ENCODE results near the gene SLC47A2.

SLC47A2 gene

GRCh38 chr17:19747159-19747719, 30.9 kb upstream of the SLC47A2 start:
- no peak for DNase-seq (ENCODE audit: low read depth)

GRCh38 chr17:19746517-19746916, 30.1 kb upstream of the SLC47A2 start:
- DNase-seq (ENCODE audit: low read depth): no peak

- peak; percentile 62 for DNase-seq (ENCODE audit: low read depth)
Measured at GRCh38 chr17:19744922-19745757, 28.8 kb upstream of the SLC47A2 start.

GRCh38 chr17:19744492-19744891, 28.1 kb upstream of the SLC47A2 start:
- DNase-seq (ENCODE audit: low read depth): no peak

GRCh38 chr17:19743101-19744100, 27.0 kb upstream of the SLC47A2 start:
- DNase-seq (ENCODE audit: low read depth): no peak

DNA sequence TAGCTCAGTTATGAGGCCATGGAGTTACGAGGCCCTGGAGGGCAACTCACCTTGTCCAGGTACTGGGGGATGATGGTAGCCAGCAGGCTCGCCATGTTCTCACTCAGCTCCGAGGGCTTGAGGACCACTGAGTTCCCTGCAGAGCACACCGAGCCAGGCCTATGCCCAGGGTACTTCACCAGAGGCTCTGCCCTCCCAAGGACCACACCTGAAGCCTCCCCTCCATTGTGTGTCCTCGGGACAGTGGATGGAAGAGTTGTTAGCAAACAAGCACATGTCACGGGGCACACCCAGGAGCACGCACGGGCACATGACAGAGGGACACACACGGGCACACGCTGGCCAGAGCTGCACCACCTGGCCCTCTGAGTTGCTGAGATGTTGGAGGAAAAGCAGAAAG, 26.1 kb upstream of the SLC47A2 start:
- no peak for DNase-seq (ENCODE audit: low read depth)

- DNase-seq (ENCODE audit: low read depth): no peak
Measured at GRCh38 chr17:19741832-19742457, 25.6 kb upstream of the SLC47A2 start.

DNA sequence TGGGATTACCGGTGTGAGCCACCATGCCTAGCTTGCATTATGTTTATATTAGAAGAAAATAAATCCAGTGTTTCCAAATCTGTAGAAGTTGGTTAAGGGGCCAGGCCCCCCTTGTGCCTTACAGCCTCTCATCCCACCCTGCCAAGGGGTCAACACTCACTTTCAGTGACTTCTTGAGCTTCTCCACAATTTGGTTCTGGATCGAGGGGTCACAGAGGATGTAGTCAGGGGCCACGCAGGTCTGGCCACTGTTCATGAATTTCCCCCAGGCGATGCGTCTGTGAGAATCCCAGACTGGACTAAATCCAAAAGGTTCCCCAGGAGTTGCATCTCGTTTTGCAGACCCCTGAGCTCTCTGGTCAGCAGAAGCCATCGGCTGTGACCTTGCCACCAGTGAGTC, 24.5 kb upstream of the SLC47A2 start:
- no peak for DNase-seq (ENCODE audit: low read depth)

DNA sequence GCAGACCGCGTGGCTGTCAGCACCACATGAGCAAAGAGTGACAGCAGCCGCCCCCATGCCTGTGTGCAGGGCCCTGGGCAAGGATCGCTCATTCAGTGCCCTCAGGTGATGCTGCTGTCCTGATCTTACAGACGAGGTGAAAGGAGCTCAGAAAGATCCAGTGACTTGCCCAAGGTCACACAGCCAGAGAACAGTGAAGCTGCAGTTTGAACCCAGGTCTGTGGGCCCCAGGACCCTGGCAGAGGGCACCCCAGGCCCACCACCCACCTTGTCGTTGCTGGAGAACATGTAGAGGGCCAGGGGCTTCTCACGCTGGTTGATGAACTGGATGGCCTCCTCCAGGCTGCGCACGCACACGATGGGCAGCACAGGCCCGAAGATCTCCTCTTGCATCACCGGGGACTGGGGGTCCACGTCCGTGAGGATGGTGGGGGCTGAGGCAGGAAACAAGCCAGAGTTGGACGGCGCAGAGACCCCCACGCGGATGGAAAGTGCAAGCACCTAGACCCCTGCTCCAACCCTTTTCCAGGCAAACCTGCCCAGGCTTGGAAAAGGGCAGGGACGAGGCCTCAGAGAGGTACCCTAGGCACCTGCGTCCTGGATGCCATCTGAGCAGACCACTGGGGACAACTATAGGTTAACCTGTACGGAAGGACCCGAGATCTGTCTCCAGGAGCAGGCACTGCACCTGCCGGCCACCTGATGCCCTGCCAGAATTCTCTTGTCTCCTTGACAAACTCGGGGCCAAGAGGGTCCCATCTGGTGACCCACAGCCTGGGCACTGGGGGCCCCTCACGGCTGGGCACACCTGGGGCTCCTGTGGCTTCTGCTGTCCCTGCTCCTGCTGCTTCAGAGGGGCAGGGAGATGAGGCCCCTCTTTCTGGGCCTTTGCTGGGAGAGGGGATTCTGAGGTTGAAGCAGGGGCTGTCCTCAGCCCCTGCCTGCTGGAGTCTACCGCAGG, 23.1 kb upstream of the SLC47A2 start:
- no peak for DNase-seq (ENCODE audit: low read depth)

GRCh38 chr17:19738757-19739156, 22.4 kb upstream of the SLC47A2 start:
- no peak for DNase-seq (ENCODE audit: low read depth)

- DNase-seq (ENCODE audit: low read depth): no peak
Measured at GRCh38 chr17:19738073-19738449, 21.7 kb upstream of the SLC47A2 start.

GRCh38 chr17:19737305-19738072, 21.1 kb upstream of the SLC47A2 start:
- no peak for DNase-seq (ENCODE audit: low read depth)

- DNase-seq (ENCODE audit: low read depth): no peak
Measured at GRCh38 chr17:19736071-19736470, 19.7 kb upstream of the SLC47A2 start.

GRCh38 chr17:19733953-19734526, 17.7 kb upstream of the SLC47A2 start:
- DNase-seq (ENCODE audit: low read depth): no peak

- DNase-seq (ENCODE audit: low read depth): no peak
Measured at GRCh38 chr17:19731626-19732025, 15.2 kb upstream of the SLC47A2 start.

GRCh38 chr17:19730843-19731242, 14.5 kb upstream of the SLC47A2 start:
- DNase-seq (ENCODE audit: low read depth): no peak

GRCh38 chr17:19729900-19730299, 13.5 kb upstream of the SLC47A2 start:
- DNase-seq (ENCODE audit: low read depth): no peak

DNA sequence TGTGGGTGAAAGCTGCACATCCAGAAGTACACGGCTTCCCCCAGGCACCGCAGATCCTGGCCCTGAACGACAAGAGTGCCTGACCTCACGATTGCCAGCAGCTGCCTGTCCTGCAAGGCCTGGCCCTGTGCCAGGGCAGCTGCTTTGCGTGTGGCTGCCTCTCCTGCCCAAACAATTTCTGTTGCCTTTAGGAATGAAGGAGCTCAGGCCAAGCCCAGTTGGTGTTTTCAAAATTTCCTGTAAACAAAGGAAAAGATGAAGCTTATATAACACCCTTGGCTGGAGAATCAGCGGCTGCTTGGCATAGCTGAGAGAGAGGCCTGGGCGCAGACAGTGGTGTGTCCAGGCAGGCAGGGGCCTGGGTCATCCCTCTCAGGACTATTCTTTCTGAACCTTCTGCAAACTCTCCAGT, 11.7 kb upstream of the SLC47A2 start:
- DNase-seq (ENCODE audit: low read depth): no peak

DNA sequence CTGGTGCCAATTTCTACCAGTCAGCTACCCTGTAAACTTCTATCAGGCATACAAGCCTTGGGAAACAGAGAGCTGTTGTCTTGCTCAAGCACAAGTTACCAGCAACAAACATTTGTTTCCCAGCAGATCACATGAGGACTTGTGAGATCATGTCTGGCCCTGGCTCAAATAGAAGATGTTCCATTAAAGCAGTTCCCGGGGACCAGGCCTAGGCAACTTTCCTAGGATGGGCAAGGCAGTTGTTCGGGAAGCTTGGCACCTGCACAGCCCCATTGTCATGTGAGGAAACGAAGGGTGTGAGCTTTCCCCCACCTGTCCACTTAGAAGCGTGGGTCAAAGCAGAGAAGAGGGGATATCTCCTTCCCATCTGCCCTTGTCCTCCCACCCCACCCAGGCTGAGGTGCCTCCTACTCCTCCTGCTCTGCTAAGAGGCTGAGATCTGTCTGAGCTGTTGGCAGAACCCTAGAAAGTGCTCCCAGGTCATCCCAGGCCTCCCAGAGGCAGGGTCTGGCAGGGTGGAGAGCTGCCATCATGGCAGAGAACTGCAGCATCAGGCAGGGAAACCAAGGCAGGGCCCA, 11.2 kb upstream of the SLC47A2 start:
- no peak for DNase-seq (ENCODE audit: low read depth)
